ENCODE measurements around the gene MRPL33.
"Not testable (repeated sequence)": the region's sequence is repeated elsewhere in the genome, so short reads cannot be mapped to it uniquely, and the experiment has no call there.

MRPL33 gene

GRCh38 chr2:27742571-27742970, 28.9 kb upstream of the MRPL33 start:
- DNase-seq, result no peak

- DNase-seq, result not testable (repeated sequence)
These were observed 26.0 kb upstream of the MRPL33 start for GRCh38 chr2:27745494-27745893.

- no peak for DNase-seq
These were observed 25.2 kb upstream of the MRPL33 start for GRCh38 chr2:27746325-27746724.

GRCh38 chr2:27747827-27748352, 23.6 kb upstream of the MRPL33 start:
- DNase-seq, result no peak

GRCh38 chr2:27748803-27749554, 22.5 kb upstream of the MRPL33 start:
- DNase-seq, result not testable (repeated sequence)

GRCh38 chr2:27751377-27751776, 20.1 kb upstream of the MRPL33 start:
- no peak for DNase-seq

GRCh38 chr2:27752551-27753237, 18.8 kb upstream of the MRPL33 start:
- DNase-seq, result no peak

GRCh38 chr2:27754138-27754588, 17.4 kb upstream of the MRPL33 start:
- DNase-seq, result peak; percentile 66 to 68

GRCh38 chr2:27754831-27755230, 16.7 kb upstream of the MRPL33 start:
- no peak for DNase-seq

GRCh38 chr2:27756091-27756490, 15.4 kb upstream of the MRPL33 start:
- no peak for DNase-seq

GRCh38 chr2:27756544-27757498, 14.7 kb upstream of the MRPL33 start:
- DNase-seq, result no peak

- no peak for DNase-seq
These were observed 8.3 kb upstream of the MRPL33 start for GRCh38 chr2:27762951-27763906.

- no peak for DNase-seq
These were observed 7.6 kb upstream of the MRPL33 start for GRCh38 chr2:27763907-27764267.

- not testable (repeated sequence) for DNase-seq
These were observed 7.0 kb upstream of the MRPL33 start for GRCh38 chr2:27764526-27764925.

GRCh38 chr2:27765621-27766286, 5.8 kb upstream of the MRPL33 start:
- DNase-seq, result no peak

GRCh38 chr2:27766287-27766661, 5.2 kb upstream of the MRPL33 start:
- no peak for DNase-seq

- no peak for DNase-seq
These were observed 344 bp upstream of the MRPL33 start for GRCh38 chr2:27771202-27771547.

GRCh38 chr2:27772804-27773203, 1.3 kb downstream of the MRPL33 start:
- DNase-seq, result no peak

GRCh38 chr2:27773959-27774358, 2.4 kb downstream of the MRPL33 start:
- no peak for DNase-seq

GRCh38 chr2:27776097-27776496, 4.6 kb downstream of the MRPL33 start:
- peak in 1 of 2 experiments; percentile 57 for DNase-seq

GRCh38 chr2:27776696-27777095, 5.2 kb downstream of the MRPL33 start:
- no peak for DNase-seq
